HL-60 (cell line): ENCODE results near the gene CDRT4.

Experiments used
- DNase-seq, 2 experiments: peaks; one replicate each; pipeline ENCODE4 v3.0.0-alpha.2; 2010 to 2020; ENCODE audit warnings: low read depth in 1 of 2, low spot score in 1 of 2
- H3K27ac ChIP-seq: fragments of 250-450 bp; sonication (Bioruptor Pico); replicated peaks from 2 replicates; pipeline ENCODE4 v1.5.1; 2020; ENCODE audit warnings: mild to moderate bottlenecking, moderate library complexity
- H3K27me3 ChIP-seq: fragments of 250-450 bp; sonication (Bioruptor Pico); 2 replicates; pipeline ENCODE4 v1.5.1; 2021; ENCODE audit warnings: mild to moderate bottlenecking, moderate library complexity; ENCODE audit not compliant: insufficient read depth, poor library complexity, severe bottlenecking
- H3K4me3 ChIP-seq: replicated peaks from 2 replicates; pipeline ENCODE4 v1.5.1; 2011; ENCODE audit warnings: mild to moderate bottlenecking, control low read depth, low read length; ENCODE audit not compliant: insufficient read depth
- CTCF ChIP-seq: IDR thresholded peaks from one replicate; pipeline ENCODE4 v1.5.1; 2011; ENCODE audit warnings: low read length, control low read depth, inconsistent platforms; ENCODE audit not compliant: insufficient read depth
- GABPA ChIP-seq: IDR thresholded peaks from 2 replicates; pipeline ENCODE4 v1.6.1; 2012; ENCODE audit warnings: low read depth
- POLR2AphosphoS5 ChIP-seq: IDR thresholded peaks from 2 replicates; pipeline ENCODE4 v1.6.1; 2012; ENCODE audit warnings: low read depth
- REST ChIP-seq: IDR thresholded peaks from 2 replicates; pipeline ENCODE4 v1.6.1; 2012; ENCODE audit warnings: low read depth; ENCODE audit not compliant: insufficient replicate concordance
- SPI1 ChIP-seq: IDR thresholded peaks from 2 replicates; pipeline ENCODE4 v1.6.1; 2012; ENCODE audit warnings: low read depth, mild to moderate bottlenecking, borderline replicate concordance

Gene CDRT4

GRCh38 chr17:15485045-15485444 lies 17.6 kb upstream of the CDRT4 start:
- TF ChIP-seq REST: no peak
- TF ChIP-seq CTCF: no peak
- TF ChIP-seq GABPA: no peak
- TF ChIP-seq POLR2AphosphoS5: no peak
- TF ChIP-seq SPI1: no peak
- no peak overlapping the region for H3K4me3 ChIP-seq
- no peaks in the 10 kb centered on the region for H3K27me3 ChIP-seq
- no peak for DNase-seq
- H3K27ac ChIP-seq: no peak overlapping the region

GRCh38 chr17:15483431-15483830 lies 16.0 kb upstream of the CDRT4 start:
- Histone ChIP-seq H3K27me3 (no peaks in the 10 kb centered on the region), H3K27ac (no peak overlapping the region), H3K4me3 (no peak overlapping the region)
- TF ChIP-seq REST: no peak
- no peak for TF ChIP-seq SPI1
- no peak for TF ChIP-seq POLR2AphosphoS5
- TF ChIP-seq CTCF: no peak
- no peak for TF ChIP-seq GABPA
- DNase-seq: no peak

GRCh38 chr17:15482476-15482875 lies 15.1 kb upstream of the CDRT4 start:
- Histone ChIP-seq H3K27ac (no peak overlapping the region), H3K27me3 (no peaks in the 10 kb centered on the region), H3K4me3 (no peak overlapping the region)
- DNase-seq: no peak
- no peak for TF ChIP-seq CTCF
- TF ChIP-seq GABPA: no peak
- no peak for TF ChIP-seq SPI1
- no peak for TF ChIP-seq REST
- no peak for TF ChIP-seq POLR2AphosphoS5
